CD4-positive, alpha-beta T cell (primary cell): ENCODE data around the gene KIAA1614. TPM values are rescaled to one million over a fixed set of nuclear protein-coding genes. Genes with fewer than 3 reads are reported as not detected.

Experiments
- ATAC-seq: fragments of 200-7000 bp; cut with Tn5 transposase; one replicate; pipeline ENCODE4 v1.10.0; 2022; ENCODE audit warnings: mild to moderate bottlenecking; ENCODE audit not compliant: poor library complexity
- CTCF ChIA-PET: fragments of 350-600 bp; sonication (Branson Sonifier 250); formaldehyde crosslinking; loops from one replicate; lab custom pipeline; 2021; ENCODE audit warnings: antibody characterized with exemption, inconsistent platforms; lab: Charles Lee
- POLR2A ChIA-PET: fragments of 350-600 bp; sonication (Branson Sonifier 250); formaldehyde crosslinking; loops from one replicate; lab custom pipeline; 2021; ENCODE audit warnings: antibody characterized with exemption, inconsistent platforms; lab: Charles Lee
- DNase-seq, 14 experiments: peaks; one replicate each; pipeline ENCODE4 v3.0.0-alpha.2; 2013 to 2020; ENCODE audit warnings: mixed read lengths in 2 of 14
- H3K27ac ChIP-seq, 2 donors: one replicate each; pipeline versions ENCODE4 v1.5.1 to v1.7.0; 2013; ENCODE audit warnings: low read length in 2 of 2, low read depth in 1 of 2, mild to moderate bottlenecking in 1 of 2
- H3K27me3 ChIP-seq, 2 experiments: 1 replicate in 1 of 2; 2 replicates in 1 of 2; pipeline versions ENCODE4 v1.6.1 to v1.7.0; 2013; ENCODE audit warnings: low read length in 2 of 2, control low read depth in 1 of 2, mild to moderate bottlenecking in 1 of 2, moderate library complexity in 1 of 2; ENCODE audit not compliant: insufficient read depth in 2 of 2, control insufficient read depth in 1 of 2
- H3K36me3 ChIP-seq: one replicate; pipeline ENCODE4 v1.6.1; 2013; ENCODE audit warnings: low read length, control low read depth; ENCODE audit not compliant: insufficient read depth
- H3K4me1 ChIP-seq: one replicate; pipeline ENCODE4 v1.6.1; 2013; ENCODE audit warnings: low read length, control low read depth; ENCODE audit not compliant: insufficient read depth
- H3K4me3 ChIP-seq: one replicate; pipeline ENCODE4 v1.5.1; 2013; ENCODE audit warnings: mild to moderate bottlenecking, low read length, moderate library complexity
- H3K9me3 ChIP-seq, 2 experiments: 1 replicate in 1 of 2; 2 replicates in 1 of 2; pipeline versions ENCODE4 v1.6.1 to v1.7.0; 2013; ENCODE audit warnings: low read length in 2 of 2, mild to moderate bottlenecking in 2 of 2, control low read depth in 1 of 2, moderate library complexity in 1 of 2; ENCODE audit not compliant: control insufficient read depth in 1 of 2, insufficient read depth in 1 of 2
- H3K27ac Mint-ChIP-seq: one replicate; pipeline ENCODE4 v1.8.0; 2020; ENCODE audit warnings: mixed read lengths
- H3K27me3 Mint-ChIP-seq: one replicate; pipeline ENCODE4 v1.8.0; 2021; ENCODE audit warnings: mixed read lengths
- H3K36me3 Mint-ChIP-seq: one replicate; pipeline ENCODE4 v1.8.0; 2021; ENCODE audit warnings: low read depth, mixed read lengths
- H3K4me1 Mint-ChIP-seq: one replicate; pipeline ENCODE4 v1.8.0; 2021; ENCODE audit warnings: low read depth, mixed read lengths
- H3K4me3 Mint-ChIP-seq: one replicate; pipeline ENCODE4 v1.8.0; 2020; ENCODE audit warnings: mild to moderate bottlenecking, mixed read lengths
- H3K9me3 Mint-ChIP-seq: one replicate; pipeline ENCODE4 v1.8.0; 2020; ENCODE audit warnings: mixed read lengths
- CTCF ChIP-seq: fragments of 200-600 bp; IDR thresholded peaks from one replicate; pipeline ENCODE4 v1.8.0; 2022; ENCODE audit warnings: antibody characterized with exemption, mild to moderate bottlenecking
- intact Hi-C, 2 experiments: fragments of 100-400 bp; cut with DNase I in 1 of 2; cut with micrococcal nuclease in 1 of 2; formaldehyde crosslinking; loops; one replicate each; pipeline versions ENCODE4 v1.15.1 to v1.9.0; 2023 to 2025; cut with DNase I, micrococcal nuclease
- total RNA-seq, 174 experiments: library from RNA in 2 of 174; stranded (reverse) in 2 of 174; gene quantifications; one replicate each; pipeline ENCODE4 v1.2.3 and lab custom pipeline; 2021 to 2026

The KIAA1614 gene
- total RNA-seq, 2 experiments from 2014 or later, result 0.14 to 0.20 TPM

DNA sequence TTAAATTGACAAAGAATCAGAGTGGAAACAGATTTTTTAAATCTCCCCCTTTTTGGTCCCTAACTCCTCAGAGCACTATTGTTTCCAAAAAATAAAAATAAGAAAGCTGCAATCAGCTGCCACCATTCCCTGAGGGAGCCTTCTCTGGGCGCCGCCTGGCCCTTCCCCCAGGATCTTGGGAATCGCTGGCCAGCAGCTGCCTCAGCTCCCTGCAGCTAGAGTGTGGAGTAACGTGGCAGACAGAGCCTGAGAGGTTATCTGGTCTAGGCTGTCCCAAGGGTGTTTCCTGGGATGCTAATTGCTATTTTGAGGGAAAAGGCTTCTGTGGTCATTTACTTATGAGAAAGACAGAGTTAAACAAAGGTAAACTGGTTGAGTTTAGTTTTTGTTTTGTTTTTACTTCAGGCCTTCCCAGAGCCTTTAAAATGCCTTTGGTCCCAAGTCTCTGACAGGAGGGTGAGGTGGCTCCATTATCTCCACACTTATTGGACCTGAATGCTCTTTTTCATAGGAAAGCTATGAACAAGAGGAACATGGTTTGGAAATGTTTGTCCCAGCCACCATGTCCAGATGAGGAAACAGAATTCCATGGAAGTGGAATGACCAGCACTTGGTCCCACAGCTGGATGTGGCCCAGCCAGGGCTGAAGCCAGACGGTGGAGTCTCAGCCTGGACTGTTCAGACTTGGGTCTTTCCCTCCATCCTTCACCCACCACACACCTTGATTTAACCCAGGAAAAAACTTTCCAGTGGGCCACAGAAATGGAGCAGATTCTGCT, 14.1 kb upstream of the KIAA1614 start:
- intact Hi-C loops, result no loop called here
- peaks cover 5% of the 10 kb centered on the region for H3K27me3 Mint-ChIP-seq
- peaks cover 6% of the 10 kb centered on the region for H3K4me1 Mint-ChIP-seq
- ATAC-seq (no peak), DNase-seq (no peak)
- no peaks in the 10 kb centered on the region for H3K36me3 Mint-ChIP-seq
- peaks cover 5% of the 10 kb centered on the region for H3K9me3 Mint-ChIP-seq
- no peaks in the 10 kb centered on the region for H3K36me3 ChIP-seq
- no peaks in the 10 kb centered on the region for H3K27me3 ChIP-seq
- no peak overlapping the region for H3K27ac Mint-ChIP-seq
- peaks cover 0 to 5% of the 10 kb centered on the region in 2 experiments for H3K9me3 ChIP-seq
- ChIA-PET CTCF (no interaction called here), POLR2A (no interaction called here)
- H3K27ac ChIP-seq, result no peak overlapping the region
- H3K4me3 Mint-ChIP-seq, result no peak overlapping the region
- H3K4me1 ChIP-seq, result peaks cover 2% of the 10 kb centered on the region
- no peak overlapping the region for H3K4me3 ChIP-seq
- no peak for TF ChIP-seq CTCF

DNA sequence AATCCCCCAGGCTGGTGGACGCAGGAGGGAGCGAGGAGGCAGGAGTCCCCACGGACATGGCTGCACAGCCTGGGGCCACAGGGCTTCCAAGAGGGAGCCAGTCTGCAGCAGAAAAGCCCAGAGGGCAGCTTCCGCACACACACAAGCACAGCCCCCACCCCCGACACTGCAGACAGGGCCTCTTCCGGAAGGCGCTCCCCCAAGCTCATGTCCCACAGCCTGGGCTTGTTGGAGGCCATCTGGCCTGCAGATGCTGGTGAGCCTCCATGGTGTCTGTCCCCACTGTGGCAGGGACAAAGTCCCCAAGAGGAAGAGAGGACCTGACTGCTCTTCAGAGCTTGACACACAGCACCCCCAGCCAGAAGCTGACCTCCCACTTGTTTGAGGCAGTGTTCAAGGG, 13.4 kb upstream of the KIAA1614 start:
- POLR2A ChIA-PET, result no interaction called here
- intact Hi-C loops, result no loop called here
- TF ChIP-seq CTCF, result no peak
- Mint-ChIP-seq H3K36me3 (no peaks in the 10 kb centered on the region), H3K4me3 (no peak overlapping the region), H3K27me3 (peaks cover 5% of the 10 kb centered on the region), H3K4me1 (no peaks in the 10 kb centered on the region), H3K27ac (no peak overlapping the region), H3K9me3 (peaks cover 5% of the 10 kb centered on the region)
- DNase-seq (no peak), ATAC-seq (no peak)
- CTCF ChIA-PET, result no interaction called here
- Histone ChIP-seq H3K9me3 (peaks cover 0 to 5% of the 10 kb centered on the region in 2 experiments), H3K27me3 (no peaks in the 10 kb centered on the region), H3K36me3 (no peaks in the 10 kb centered on the region), H3K4me1 (no peaks in the 10 kb centered on the region), H3K4me3 (no peak overlapping the region), H3K27ac (no peak overlapping the region)

DNA sequence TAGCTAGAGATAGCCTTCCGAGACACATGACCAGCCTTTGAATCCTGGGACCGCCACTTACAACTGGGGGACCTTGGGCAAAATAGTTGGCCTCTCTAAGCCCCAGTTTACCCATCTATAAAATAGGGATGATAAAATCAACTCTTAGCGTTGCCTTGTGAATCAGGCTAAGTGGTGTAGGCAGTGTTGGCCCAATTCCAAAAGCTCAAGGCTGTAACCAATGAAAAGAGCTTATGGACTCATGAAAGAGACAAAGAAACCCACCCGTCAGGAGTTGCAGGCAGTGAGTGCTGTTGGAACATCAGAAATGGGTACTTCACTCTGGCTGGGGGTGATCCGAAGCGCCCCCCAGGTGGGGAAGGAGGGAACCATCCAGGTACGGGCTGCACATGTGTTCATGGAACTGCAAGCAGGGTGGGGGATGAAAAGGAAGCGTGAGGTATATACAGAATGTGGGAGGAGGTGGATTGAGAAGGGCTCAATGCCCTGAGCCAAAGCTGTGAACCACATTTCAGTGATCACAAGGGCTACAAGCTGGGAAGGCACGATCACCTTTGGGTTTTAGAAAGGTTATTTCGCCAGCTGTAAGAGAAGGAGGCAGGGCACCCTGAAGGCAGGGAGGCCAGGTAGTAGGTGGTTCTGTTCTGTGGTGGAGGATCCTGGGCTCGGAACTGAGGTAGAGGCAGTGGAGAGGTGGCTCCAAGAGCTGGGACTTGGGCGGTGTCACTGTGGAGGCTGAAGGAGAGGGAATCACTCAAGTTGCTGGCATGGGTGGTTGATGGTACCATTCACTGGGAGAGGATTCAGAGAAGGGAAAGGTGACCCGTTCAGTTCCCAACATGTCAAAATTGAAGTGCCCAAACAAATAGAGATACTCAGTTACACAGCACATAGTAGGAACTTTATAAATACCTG, 11.4 kb upstream of the KIAA1614 start:
- no peak overlapping the region for H3K4me3 ChIP-seq
- no peaks in the 10 kb centered on the region for H3K27me3 ChIP-seq
- DNase-seq (no peak), ATAC-seq (no peak)
- no peak overlapping the region for H3K27ac ChIP-seq
- H3K36me3 Mint-ChIP-seq, result no peaks in the 10 kb centered on the region
- TF ChIP-seq CTCF, result no peak
- intact Hi-C loops, result no loop called here
- no peaks in the 10 kb centered on the region for H3K4me1 Mint-ChIP-seq
- ChIA-PET CTCF (no interaction called here), POLR2A (no interaction called here)
- peaks cover 0 to 5% of the 10 kb centered on the region in 2 experiments for H3K9me3 ChIP-seq
- H3K36me3 ChIP-seq, result no peaks in the 10 kb centered on the region
- no peak overlapping the region for H3K27ac Mint-ChIP-seq
- no peaks in the 10 kb centered on the region for H3K4me1 ChIP-seq
- peaks cover 5% of the 10 kb centered on the region for H3K27me3 Mint-ChIP-seq
- peaks cover 2% of the 10 kb centered on the region for H3K9me3 Mint-ChIP-seq
- H3K4me3 Mint-ChIP-seq, result no peak overlapping the region
